ENCODE data around the gene WDSUB1.

GRCh38 chr2:159230145-159230877 is 56.2 kb downstream of the WDSUB1 start:
- TF ChIP-seq, protein P1, sequence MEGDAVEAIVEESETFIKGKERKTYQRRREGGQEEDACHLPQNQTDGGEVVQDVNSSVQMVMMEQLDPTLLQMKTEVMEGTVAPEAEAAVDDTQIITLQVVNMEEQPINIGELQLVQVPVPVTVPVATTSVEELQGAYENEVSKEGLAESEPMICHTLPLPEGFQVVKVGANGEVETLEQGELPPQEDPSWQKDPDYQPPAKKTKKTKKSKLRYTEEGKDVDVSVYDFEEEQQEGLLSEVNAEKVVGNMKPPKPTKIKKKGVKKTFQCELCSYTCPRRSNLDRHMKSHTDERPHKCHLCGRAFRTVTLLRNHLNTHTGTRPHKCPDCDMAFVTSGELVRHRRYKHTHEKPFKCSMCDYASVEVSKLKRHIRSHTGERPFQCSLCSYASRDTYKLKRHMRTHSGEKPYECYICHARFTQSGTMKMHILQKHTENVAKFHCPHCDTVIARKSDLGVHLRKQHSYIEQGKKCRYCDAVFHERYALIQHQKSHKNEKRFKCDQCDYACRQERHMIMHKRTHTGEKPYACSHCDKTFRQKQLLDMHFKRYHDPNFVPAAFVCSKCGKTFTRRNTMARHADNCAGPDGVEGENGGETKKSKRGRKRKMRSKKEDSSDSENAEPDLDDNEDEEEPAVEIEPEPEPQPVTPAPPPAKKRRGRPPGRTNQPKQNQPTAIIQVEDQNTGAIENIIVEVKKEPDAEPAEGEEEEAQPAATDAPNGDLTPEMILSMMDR (IDR thresholded peaks at IDR 0.05): no peak
- no peak for TF ChIP-seq POLR2A (IDR thresholded peaks at IDR 0.05)
